ENCODE measurements around the gene HOXB9. TPM values are rescaled to one million over a fixed set of nuclear protein-coding genes. Genes with fewer than 3 reads are reported as not detected.

HOXB9 gene
- total RNA-seq, 1 donor from 2014 or later: not detected

DNA sequence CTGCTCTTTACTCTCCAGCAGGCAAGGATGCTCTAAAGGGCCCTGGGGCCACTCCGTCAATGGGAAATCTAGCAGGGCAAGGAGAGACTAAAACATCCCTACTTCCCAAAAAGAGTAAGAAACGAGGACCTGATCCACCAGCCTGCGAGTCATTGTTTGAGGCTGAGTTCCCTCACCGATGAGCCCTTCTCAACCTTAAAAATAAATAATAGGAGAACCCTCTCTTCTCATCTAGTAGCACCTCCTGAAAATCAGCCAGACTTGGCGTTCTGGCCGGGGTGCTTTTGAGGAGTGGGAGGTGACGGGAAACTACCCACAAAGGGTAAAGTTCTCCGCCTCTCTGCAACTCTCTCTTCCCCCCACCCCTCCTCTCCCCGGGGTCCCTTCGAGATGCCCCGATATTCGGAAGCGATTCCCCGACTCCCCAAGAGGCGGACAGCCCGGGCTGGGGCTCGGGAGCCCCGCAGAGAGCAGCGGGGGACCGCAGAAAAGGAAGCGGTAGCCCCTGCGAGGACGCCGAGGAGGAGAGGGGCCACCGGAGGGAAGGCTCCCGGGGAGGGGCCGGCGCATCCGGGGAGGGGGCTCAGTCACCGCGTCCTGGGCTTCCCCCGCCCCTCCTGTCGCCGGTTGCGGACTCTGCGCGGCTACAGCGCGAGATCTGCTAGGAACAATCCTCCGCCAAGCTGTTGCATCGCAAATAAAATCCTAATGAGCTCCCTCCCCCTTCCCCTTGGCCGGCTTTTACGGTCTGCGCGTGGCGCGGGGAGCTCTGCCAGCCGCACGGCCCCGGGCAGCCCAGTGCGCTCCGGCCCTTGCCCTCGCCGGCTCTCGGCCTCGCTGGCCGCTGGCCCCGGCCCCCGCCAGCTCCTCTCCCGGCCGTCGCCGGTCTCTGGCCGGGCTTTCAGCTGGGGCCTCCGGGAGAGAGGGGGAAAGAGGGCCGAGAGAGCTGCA, 1.3 kb downstream of the HOXB9 start:
- peak in 1 of 2 donors; percentile 48 for DNase-seq (ENCODE audit: low read depth in 2 of 2)

DNA sequence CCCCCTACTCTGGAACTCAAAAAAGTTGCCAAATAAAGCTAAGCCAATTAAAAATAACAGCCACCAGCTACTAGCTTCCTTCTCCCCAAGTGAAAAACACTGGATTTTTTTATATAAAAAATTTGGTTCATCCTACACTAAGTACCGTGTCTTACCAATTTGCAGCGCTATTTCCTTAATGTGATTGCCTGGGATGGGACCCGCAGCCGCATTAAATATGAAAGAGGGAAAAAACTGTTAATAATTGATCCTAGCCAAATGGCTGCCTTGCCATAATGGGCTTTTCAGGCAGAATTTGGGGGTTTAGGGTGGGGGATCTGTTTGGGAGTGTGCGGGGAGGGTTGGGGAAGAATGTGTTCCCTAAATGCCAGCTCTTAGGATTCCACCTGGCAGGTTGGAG, 2.0 kb downstream of the HOXB9 start:
- no peak for DNase-seq (ENCODE audit: low read depth in 2 of 2)

DNA sequence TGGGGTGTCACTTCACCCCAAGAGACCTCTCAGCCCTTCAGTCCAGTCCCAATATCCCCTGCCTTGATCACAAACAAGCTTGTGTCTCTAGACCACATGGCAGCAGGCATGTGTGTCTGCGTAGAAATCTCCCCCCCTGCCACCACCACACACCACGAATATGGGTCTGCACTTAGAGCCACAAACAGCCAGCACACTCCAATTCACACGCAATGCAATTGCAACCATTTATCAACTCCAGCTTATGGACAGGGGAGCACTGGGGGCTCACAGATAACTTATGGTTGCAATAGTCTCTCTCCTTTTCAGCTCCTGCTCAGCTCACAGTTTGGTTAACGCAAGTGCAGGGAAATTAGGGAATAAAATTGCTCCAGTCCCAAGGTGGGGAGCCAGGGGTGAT, 2.6 kb downstream of the HOXB9 start:
- DNase-seq (ENCODE audit: low read depth in 2 of 2): no peak

DNA sequence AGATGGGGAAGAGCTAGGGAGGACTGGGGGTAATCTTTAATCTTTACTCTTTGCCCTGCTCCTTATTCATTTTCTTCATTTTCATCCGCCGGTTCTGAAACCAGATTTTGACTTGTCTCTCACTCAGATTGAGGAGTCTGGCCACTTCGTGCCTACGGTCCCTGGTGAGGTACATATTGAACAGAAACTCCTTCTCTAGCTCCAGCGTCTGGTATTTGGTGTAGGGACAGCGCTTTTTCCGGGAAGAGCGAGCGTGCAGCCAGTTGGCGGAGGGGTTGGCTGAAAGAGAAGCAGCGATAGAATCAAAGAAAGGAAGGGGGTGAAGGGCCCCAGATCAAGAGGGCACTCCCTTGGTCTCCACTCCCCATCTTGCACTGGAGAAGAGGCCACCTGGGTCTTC, 3.3 kb downstream of the HOXB9 start:
- DNase-seq (ENCODE audit: low read depth in 2 of 2): no peak

DNA sequence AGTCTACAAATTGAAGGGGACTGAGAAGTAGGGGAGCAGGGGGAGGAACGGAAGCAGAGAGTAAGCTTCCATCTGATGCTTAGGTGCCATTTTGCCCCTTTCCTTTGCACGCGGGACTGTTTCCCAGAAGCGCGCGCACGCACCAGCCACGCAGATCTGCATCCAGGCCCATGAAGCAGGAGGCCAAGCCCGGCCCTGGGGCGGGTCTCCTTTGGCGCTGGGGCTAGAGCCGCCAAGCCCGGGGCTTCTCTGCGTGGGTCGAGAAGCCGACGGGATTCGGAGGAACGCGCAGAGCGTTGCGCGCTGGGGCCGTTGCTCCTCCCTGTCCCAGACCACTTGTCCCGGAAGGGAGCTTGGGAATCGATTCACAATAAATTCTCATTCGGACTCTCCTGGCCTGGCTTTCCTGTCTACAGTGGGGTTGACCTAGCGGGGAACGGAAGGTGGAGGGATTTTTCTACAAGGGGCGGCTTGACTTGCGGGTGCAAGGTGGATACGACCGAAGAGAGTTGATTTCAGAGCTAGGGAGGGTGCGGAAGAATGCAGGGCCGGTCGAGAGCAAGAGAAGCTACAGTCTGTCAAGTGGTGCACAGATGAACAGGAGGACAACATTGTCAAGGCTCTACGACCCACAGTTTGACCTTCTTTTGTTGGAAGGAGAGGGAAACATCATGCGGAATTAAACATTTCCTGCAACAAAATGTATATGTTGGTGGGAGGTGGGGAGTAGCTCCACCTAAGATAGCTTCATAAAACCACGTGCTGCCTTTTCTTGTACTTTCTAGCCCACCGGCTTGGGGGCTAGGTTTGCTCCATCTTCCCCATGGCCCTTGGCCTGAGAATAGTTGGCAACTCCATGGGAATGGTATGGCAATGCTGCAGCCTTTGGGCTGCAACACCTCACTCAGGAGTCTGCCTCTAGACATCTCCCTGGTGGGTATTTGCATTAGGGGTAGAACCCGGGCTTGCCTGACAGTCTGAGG, 4.5 kb downstream of the HOXB9 start:
- no peak for DNase-seq (ENCODE audit: low read depth in 2 of 2)

DNA sequence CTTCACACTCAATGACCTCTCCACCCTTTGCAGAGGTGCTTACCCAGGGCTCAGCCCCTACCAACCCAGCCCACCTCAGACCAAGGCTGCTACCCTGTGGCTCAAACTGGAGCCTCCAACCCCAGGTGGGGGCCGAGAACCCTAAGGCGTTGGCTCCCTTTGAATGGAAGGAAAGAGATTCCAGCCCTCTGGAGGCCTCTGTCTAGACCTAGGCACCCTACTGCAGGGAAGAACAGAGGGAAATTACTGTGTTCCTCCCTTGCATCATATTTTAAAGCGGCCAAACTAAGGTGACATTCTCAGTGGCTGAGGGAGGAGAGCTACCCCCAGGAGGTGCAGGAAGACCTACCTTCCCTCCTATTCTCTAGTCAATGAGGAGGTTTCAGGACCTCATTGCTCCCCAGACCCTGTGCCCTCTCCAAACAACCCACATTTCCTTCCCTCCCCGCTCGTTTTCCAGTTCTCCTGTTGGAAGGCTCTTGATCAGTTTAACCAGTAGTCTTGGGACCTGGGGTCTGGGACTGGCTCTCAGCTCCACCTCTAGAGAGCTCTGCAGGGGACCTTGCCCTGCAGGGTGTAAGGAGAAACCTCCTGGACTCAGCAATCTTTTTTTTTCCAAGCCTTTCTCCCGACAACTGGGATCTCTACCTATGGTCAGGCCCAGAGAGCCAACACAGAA, 5.6 kb downstream of the HOXB9 start:
- no peak for DNase-seq (ENCODE audit: low read depth in 2 of 2)

DNA sequence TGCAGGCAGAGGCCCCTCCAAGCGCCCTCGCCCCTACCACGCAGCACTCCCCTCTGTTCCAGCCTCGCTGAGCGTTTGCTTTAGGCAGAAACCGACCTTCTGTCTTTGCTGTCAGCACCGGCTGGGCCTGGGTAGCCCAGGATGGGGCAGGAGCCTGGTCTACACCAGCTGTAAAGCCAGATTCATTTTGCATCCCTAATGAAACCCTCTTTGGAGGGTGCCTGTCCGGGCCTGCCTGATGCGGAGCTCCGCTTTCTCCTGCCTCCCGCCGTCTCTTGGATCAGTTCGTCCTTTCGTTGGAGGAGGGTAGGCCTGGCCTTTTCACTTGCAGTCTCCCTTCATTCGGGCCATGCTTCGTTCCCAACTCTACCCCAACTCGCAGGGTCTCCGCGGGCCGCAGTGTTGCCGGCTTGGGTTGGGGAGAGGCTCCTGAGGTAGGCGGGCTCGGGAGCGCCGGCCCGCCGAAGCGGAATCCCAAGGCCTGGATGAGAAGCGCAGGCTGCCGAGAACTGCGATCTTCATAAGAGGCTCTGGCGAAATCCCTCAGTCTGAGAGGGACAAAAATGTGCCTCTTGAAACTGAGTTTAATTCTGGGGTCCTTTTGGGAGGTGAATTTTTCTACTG, 6.2 kb downstream of the HOXB9 start:
- DNase-seq (ENCODE audit: low read depth in 2 of 2): no peak

DNA sequence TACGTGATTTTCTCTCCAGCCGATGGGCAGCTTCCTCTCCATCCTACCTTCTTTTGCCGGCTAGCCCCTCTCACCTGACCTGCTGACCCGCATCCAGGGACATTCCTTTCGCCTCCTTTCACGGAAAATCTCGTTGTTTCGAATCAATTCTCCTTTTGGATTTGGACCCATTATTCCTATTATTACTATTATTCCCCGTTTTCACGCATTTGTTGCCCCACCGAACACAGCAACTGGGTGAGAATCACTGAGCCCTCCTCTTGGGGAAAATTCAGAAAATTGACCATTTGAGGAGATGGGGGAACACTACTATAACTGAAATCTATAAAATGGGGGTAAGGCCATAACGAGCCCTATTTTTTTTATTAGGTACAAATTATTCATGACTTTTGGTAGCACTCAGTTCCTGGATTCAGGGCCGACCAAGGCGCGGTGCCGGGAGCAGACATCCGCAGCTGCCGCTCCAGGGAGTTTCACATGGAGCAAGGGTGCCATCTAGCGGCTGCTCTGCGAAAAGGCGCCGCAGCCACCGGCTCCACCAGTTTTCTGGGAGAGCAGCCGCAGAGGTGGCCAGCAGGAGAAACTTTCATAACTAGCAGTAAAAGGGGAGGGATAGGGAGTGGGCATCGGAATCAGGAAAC, 7.8 kb downstream of the HOXB9 start:
- peak; percentile 80 to 87 for DNase-seq (ENCODE audit: low read depth in 2 of 2)

DNA sequence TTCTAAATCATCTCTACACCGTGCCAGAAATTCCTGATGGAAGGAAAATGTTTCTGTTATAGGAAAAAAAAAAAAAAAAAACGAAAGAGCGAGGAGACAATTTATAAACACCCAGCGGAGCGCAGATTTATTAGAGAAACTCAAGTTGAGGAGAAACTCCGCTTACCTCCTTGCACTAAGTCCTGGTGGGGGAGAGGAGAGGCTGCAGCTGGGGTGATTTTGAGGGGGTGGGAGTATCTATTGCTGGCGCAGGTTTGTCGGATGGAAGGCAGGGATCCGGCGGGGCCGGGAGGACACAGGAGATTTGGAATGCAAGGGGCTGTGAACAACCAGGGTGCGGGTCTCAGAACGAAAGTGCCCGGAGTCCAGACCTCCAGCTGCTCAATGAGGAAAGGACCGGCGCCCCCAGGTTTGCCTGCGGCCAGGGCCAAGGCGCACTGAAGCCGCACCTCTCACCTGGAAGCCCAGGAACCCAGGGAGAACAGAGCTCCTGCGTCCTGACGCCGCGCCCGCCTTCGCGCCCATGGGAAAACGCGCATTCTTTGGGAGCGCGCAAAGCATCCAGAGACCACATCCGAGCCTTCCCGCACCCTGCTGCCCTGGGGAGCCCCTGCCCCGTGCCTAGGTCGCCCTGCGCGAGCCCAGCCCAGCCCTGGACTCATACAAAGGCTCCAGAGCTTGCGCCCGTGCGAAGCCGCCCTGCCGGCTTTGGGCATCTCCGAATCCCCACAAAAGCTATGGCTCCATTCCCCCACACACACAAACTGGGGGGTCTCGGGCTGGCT, 8.5 kb downstream of the HOXB9 start:
- no peak for DNase-seq (ENCODE audit: low read depth in 2 of 2)

DNA sequence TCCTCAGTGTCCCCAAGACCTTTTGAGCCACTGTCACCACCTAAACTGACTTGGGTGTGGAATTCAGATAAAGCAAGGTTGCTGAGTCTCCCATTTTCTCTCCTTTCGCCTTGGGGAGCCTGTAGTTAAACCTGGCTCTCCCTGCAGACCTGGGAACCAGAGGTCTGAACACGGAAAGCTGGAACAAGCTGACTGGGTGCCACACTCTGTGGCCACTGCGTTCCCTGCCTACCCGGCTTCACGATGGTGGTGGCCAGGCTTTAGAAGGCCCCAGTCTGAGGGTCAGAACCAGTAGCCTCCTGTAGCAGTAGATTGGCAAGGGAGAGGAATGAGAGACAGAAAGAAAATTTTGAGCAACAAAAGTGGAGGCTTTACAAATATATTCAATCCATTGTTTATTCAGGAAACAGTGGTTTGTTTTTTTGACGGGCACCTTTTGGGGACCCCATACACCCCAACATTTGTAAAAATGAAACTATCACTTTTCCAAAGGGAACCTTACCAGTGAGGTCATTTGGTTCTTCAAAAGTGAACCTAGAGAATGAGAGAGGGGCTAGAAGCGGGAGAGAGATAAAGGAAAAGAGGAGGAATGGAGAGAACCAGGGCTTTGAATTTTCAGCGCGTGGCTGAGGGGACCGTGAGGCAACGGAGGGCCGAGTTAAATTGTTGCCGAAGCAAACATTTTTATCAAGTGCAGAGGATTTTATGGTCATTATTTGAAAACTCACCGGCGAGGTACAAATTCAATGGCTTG, 9.3 kb downstream of the HOXB9 start:
- DNase-seq (ENCODE audit: low read depth in 2 of 2): no peak

DNA sequence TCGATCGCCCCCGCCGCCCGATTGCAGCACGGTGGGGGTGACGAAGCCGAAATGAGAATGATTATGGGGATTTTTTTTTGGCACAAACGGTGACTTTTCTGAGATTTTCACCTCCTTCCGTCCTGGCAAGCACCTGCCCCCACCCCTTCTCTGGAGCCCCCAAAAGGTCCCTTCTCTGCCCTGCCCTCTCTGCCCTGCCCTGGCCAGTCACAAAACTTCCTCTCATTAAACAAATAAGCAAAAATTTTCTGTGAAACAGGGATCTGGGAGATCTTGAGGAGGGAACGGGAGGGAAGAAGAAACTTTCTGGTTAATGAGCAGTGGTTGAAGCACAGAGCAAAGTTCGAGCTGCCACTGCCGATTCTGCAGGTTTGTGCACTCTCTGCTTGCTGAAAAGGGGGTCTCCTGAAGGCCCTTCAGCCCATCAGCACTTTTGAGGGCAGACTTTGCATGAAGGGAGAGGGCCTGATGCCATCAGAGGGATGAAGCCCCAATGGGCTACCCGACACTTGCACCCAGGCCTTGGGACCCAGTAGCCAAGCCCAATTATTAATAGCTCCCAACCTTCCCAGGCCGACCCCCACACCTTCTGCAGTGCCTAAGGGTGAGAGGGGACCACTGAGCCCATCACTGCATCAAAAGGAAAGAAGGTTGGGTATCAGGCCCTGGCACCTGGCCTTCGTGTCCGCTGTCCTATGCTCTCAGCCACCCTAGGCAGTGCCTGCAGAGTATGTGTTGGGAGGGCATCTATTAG, 10.0 kb downstream of the HOXB9 start:
- DNase-seq (ENCODE audit: low read depth in 2 of 2): no peak

DNA sequence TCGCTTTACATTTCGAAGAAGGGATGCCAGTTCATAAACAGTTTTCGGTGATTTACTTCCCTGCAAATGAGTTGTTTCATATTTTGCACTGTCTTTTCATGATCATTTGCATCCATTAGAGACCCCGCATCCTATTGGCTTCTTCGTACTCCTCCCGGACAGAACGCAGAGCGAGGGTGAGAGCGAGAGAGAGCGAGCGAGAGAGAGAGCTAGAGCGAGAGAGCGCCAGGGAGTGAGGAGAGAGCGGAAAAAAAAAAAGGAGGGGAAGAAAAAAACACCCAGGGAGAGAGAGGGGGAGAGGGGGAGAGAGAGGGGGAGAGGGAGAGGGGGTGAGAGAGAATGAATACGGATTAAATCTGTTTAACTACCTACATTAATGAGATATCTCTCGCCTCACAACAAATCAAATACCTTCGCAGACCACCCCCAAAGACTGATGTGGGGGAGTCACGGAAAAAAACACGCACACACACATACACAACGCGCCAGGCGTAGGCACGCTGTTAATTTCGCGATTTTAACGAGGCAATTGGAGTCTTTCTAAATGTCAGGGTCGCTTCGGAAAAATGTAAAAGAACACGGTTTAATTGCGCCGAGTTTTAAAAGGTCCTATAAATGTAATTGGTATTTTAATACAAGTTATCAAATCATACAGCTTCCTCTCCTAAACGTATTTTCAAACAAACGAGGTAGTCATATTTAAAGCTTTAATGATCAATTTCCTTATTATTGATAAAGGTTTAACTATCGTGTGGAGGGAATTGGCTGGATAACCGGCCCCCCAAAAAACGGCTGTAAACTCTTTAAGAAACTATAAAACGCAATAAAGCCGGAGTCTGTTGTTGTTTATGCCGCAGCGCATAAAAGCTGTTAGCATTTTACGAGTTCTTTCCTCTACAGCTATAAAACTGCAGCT, 10.9 kb downstream of the HOXB9 start, which contains the start of gene HOXB8:
Gene HOXB8, minus strand, starts transcription at position 246 of the 916 bp plus-strand sequence. CDS start 588 bp downstream, outside the sequence.
- no peak for DNase-seq (ENCODE audit: low read depth in 2 of 2)

DNA sequence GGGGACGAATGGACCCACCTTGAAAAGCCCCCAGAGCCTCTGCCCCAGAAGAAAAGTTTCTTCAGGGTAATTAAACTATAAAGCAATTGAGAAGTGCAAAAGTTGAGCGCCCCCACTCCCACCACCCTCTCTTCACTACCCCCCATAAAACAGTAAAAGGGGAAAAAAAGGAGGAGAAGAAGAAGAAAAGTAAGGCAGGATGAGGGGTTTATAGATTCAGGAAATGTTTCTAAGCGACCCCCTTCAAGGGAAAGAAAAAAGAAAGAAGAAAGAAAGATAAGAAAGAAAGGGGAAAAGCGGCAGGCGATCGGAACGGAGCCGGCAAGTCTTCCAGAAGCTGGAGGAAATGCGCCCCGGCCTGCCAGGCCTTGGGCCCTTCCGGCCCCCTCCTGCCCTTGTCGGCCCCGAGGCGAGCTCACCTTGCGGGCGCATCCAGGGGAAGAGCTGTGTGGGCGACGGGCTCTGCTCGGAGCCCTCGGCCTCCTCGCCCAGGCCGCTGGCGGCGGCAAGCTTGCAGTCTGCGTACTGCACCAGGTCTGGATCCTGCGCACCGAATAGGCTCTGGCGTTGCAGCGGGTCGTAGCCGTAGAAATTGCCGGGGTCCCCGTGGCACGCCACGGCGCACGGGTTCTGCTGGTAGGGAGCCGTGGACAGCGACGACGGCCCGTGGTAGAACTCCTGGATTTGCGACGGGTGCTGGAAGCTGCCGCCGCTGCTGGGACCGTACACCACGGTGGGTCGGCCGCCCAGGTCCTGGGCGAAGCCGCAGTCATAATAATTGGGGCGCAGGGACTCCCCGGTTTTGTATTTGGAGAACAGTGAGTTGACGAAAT, 12.1 kb downstream of the HOXB9 start:
- peak; percentile 33 to 38 for DNase-seq (ENCODE audit: low read depth in 2 of 2)

DNA sequence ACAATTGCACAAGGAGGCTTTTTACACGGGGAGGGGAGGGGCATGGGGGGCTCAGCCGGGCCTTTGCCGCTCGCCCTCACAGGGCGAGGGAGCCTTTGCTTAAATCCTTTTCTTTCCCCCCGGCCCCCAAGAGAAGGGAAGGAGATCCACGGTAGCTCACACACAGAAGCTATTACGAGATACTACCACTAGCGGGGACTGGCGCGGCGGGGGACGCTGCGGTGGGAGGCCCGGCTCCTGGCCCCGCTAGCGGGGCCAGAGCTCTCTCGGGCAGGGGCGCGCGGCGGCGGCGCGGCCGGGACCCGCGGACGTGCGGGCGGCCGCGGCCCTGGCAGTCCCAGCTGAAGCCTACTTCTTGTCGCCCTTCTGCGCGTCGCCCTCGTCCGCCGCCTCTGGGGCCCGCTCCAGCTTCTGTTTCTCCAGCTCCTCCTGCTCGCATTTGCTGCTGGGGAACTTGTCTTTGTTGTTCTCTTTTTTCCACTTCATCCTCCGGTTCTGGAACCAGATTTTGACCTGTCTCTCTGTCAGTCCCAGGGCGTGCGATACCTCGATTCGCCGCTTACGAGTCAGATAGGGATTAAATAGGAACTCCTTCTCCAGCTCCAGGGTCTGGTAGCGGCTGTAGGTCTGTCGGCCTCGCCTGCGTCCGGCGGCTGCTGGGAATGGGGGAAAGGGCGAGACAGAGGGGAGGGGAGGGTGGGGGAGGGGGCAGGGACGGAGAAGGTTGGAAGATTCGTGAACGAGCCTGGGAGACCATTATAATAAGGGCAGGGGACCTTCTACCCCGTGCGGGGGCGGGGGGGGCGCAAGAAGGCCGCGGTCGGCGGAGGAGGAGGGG, 13.1 kb downstream of the HOXB9 start:
- peak; percentile 40 to 60 for DNase-seq (ENCODE audit: low read depth in 2 of 2)

DNA sequence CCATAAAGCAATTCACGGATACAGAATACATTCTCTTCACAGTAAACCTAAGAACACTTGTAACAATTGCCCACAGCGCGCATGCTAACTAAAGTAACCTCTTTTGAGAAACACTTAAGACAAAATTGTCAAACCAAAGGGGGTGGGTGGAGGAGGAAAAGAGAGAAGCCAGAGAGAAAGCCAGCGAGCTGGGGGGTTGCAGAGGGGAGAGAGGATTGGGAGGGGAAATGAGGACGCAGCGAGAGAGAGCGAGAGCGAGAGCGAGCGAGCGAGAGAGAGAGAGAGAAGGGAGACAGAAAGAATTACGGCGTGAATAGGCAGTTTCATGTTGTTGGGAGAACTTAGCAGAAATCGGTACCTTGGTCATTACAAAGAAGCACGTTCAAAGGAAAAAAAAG, 13.7 kb downstream of the HOXB9 start:
- no peak for DNase-seq (ENCODE audit: low read depth in 2 of 2)

All from lung microvascular endothelial cell (primary cell).